GM06990 (cell line): ENCODE measurements around the gene ETNK1.

Experiments
- DNase-seq: peaks from one replicate; pipeline ENCODE4 v3.0.0-alpha.2; 2011; ENCODE audit not compliant: insufficient read length; ENCODE audit errors: extremely low read depth
- H3K27me3 ChIP-seq: replicated peaks from 2 replicates; pipeline ENCODE4 v1.6.0; 2011; ENCODE audit warnings: low read length; ENCODE audit not compliant: control insufficient read depth, insufficient read depth
- H3K36me3 ChIP-seq: 2 replicates; pipeline ENCODE4 v1.5.1; 2011; ENCODE audit warnings: low read length; ENCODE audit not compliant: control insufficient read depth, insufficient read depth
- H3K4me3 ChIP-seq: replicated peaks from 2 replicates; pipeline ENCODE4 v1.5.1; 2011; ENCODE audit warnings: low read depth, mild to moderate bottlenecking, control low read depth, low read length
- CTCF ChIP-seq: IDR thresholded peaks from 2 replicates; pipeline ENCODE4 v1.5.1; 2011; ENCODE audit warnings: low read length, control low read depth, mild to moderate bottlenecking, inconsistent platforms; ENCODE audit not compliant: insufficient read depth, poor library complexity, severe bottlenecking

ETNK1 gene

GRCh38 chr12:22635812-22636211 lies 10.8 kb downstream of the ETNK1 start:
- H3K36me3 ChIP-seq: peaks cover 3% of the 10 kb centered on the region

GRCh38 chr12:22640851-22641250 lies 15.9 kb downstream of the ETNK1 start:
- Histone ChIP-seq H3K27me3 (no peaks in the 10 kb centered on the region), H3K36me3 (no peaks in the 10 kb centered on the region; the same call in none of the 2 replicates), H3K4me3 (no peak overlapping the region)
- no peak for DNase-seq
- no peak for TF ChIP-seq CTCF

More at GRCh38 chr12:22635812-22636211, 10.8 kb downstream of the ETNK1 start:
- no peak for DNase-seq
- H3K4me3 ChIP-seq: no peak overlapping the region
- no peak for TF ChIP-seq CTCF
- H3K27me3 ChIP-seq: no peaks in the 10 kb centered on the region

GRCh38 chr12:22641353-22642053 lies 16.5 kb downstream of the ETNK1 start:
- DNase-seq: no peak
- TF ChIP-seq CTCF: no peak
- H3K27me3 ChIP-seq: no peaks in the 10 kb centered on the region
- H3K36me3 ChIP-seq: no peaks in the 10 kb centered on the region; the same call in none of the 2 replicates
- H3K4me3 ChIP-seq: no peak overlapping the region

GRCh38 chr12:22648668-22649067 lies 23.7 kb downstream of the ETNK1 start:
- Histone ChIP-seq H3K36me3 (no peaks in the 10 kb centered on the region; the same call in 1 of the 2 replicates), H3K4me3 (no peak overlapping the region), H3K27me3 (no peaks in the 10 kb centered on the region)
- no peak for DNase-seq
- no peak for TF ChIP-seq CTCF

GRCh38 chr12:22653075-22653474 lies 28.1 kb downstream of the ETNK1 start:
- no peak overlapping the region for H3K4me3 ChIP-seq
- no peaks in the 10 kb centered on the region for H3K27me3 ChIP-seq
- no peak for DNase-seq
- H3K36me3 ChIP-seq: no peaks in the 10 kb centered on the region; the same call in 1 of the 2 replicates
- TF ChIP-seq CTCF: no peak
